GM21360 (cell line): ENCODE measurements around the gene IZUMO4.
A peak's percentile ranks its signal among the peaks of the same experiment; 100 is the strongest.
"Not testable (repeated sequence)": the region's sequence is repeated elsewhere in the genome, so short reads cannot be mapped to it uniquely, and the experiment has no call there.

Source experiments
- ATAC-seq: cut with Tn5 transposase; IDR thresholded peaks from one replicate; pipeline ENCODE4 v1.9.1; 2021; ENCODE audit warnings: mild to moderate bottlenecking, moderate library complexity; ENCODE audit not compliant: unreplicated experiment

IZUMO4 gene

DNA sequence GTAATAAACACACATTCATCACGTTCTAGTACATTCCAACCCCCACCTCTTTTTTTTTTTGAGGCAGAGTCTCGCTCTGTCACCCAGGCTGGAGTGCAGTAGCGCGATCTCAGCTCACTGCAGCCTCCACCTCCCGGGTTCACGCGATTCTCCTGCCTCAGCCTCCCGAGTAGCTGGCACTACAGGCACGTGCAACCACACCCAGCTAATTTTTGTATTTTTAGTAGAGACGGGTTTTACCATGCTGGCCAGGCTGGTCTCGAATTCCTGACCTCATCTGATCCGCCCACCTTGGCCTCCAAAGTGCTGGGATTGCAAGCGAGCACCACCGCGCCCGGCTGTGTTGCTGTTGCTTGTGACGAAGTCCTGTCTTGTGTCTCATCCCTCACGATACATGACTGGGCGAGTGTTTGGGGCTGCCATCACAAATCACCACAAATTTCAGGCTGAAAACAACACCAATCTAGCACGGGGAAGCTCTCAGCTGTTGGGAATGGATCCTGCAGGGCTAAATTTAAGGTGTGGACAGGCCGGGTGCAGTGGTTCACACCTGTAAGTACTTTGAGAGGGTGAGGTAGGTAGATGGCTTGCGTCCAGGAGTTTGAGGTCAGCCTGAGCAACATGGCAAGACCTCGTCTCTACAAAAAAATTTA lies 16.3 kb upstream of the IZUMO4 start:
- ATAC-seq, result no peak

DNA sequence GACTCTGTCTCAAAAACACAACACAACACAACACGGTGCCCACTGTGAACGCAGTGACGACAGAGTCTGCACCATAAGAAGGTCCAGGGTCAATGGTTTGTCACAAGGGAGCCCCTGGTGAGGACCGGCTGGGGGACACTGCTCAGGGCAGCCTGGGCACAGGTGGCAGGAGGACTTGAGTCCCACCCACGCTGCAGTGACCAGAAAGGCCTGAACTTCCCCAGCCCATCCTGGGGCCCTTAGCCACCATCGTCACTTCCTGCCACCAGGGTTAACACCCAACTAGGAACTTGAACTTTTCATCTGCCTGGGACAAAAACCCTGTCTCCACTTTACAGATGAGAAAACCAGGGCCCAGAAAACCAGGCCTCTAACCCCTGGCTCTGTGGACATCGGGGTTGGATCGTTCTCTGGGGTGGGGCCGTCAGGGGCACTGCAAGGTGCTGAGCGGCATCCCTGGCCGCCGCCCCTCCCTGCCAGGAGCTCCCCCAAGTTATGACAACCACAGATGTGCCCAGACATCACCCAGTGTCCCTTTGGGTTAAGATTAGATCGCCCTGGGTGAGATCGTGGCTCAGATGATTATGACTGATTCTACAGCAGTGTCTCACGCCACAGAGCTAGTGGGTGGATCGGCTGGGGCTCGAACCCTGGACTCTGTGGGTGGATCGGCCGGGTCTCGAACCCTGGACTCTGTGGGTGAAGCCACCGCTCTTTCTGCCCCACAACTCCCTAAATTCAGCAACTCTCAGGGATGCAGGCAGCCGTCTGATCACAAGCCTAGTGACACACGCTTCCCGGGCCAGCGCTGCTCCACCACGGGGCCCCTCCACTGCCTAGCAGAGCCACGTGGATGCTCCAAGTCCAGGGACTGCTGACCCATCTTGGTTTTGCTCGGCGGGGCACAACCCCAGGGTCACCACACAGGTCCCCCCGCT lies 14.6 kb upstream of the IZUMO4 start:
- ATAC-seq, result no peak

DNA sequence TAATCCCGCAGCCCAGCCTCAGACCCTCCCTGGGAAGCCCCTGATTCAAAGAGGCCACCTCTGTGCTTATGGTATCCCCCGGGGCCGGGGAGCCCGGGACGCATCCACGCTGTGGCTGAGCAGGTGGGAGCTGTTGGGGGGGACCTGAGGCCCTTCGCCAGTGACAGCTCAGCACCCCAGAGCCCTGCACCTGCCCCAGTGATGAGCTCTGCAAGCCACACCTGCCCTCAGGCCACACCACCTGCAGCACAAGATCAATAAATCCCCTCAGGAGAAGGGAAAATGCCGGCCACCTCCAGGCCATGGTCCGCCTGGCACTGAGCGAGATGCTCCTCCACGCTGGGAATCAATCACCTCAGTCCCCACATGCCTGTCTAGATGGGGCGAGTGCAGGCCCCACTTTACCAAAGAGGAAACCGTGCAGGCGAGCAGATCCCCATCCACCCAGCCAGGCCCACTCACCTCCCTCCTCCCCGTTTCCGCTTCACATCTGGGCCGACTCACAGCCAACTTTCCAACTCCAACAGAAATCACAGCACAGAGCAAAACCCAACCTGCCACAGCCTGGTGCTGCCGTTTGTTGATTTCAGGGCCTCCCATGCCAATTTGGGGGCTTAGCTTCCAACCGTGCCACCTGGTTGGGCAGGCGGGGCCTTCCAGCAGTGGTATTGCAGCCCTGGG lies 13.4 kb upstream of the IZUMO4 start:
- no peak for ATAC-seq

- ATAC-seq, result peak; percentile 27
Measured at GRCh38 chr19:2084993-2085720, 11.6 kb upstream of the IZUMO4 start.

DNA sequence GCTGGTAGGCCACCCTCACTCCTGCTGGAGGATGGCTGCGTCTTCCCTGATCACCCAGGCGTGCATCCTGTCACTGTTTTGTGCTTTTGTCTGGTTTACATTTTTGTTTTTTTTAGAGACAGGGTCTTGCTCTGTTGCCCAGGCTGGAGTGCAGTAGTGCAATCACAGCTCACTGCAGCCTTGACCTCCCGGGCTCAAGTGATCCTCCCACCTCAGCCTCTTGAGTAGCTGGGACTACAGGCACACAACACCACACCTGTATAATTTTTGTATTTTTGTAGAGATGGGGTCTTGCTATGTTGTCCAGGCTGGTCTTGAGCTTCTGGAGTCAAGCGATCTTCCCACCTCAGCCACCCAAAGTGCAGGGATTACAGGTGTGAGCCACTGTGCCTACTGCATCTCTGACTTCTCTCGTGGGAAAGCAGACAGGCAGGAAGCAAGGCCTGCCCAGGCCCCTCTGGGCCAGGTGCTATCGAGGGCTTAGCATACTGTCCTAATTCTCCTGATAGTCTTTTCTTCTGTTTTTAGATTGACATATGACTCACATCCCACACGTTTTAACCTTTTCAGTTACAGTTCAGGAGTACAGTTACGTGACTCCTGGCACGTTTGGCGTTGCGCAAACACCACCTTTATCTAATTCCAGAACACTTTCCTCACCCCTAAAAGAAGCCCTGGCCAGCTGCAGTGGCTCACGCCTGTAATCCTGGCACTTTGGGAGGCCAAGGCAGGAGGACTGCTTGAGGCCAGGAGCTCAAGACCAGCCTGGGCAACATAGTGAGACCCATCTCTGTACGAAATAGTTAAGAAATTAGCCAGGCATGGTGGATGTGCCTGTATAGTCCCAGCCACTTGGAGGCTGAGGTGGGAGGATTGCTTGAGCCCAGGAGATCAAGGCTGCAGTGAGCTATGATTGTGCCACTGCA lies 9.8 kb upstream of the IZUMO4 start:
- ATAC-seq, result not testable (repeated sequence)

- ATAC-seq, result no peak
Measured at GRCh38 chr19:2087621-2088100, 9.1 kb upstream of the IZUMO4 start.

DNA sequence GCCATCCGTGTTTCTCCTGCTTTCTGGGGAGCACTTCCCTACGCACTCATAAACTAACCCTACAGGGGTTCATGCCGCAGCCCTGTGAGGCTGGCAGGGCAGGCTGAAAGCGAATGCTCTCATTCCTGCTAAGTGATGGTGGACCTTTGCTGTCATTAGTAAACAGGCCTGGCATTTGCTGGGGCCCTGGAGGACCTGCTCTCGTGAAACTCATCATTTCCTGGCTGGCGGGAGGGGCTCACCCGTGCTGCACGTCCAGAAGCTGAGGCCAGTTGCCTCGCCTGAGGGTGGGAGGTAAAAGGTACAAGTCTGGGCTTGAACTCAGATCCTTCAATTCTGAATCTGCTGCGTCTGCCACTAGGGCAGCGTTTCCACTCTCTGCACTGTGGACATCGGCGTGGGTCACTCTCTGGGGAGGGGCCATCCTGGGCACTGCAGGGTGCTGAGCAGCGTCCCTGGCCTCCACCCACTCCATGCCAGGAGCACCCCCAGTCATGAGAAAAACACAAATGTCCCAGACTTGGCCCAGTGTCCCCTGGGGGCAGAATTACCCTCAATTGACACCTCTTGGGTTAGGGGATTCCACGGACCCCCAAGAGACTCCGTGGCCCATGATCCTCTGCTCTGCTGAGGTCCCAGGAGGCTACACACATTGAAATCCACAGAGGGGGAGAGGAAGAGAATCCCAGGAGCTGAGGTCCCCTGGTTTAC lies 7.6 kb upstream of the IZUMO4 start:
- no peak for ATAC-seq

DNA sequence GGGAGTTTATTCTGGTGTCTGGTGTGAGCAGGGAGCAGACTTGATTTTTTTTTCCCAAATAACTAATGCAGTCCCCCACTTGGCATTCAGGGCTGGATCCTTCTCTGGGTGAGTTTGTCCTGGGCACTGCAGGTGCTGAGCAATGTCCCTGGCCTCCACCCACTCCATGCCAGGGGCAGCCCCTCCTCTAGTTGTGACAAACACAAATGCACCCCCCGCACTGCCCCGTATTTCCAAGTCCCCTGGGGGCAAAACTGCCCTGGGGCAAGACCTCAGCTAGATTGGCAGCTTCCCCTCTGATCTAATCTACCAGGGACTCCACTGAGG lies 7.0 kb upstream of the IZUMO4 start:
- no peak for ATAC-seq

DNA sequence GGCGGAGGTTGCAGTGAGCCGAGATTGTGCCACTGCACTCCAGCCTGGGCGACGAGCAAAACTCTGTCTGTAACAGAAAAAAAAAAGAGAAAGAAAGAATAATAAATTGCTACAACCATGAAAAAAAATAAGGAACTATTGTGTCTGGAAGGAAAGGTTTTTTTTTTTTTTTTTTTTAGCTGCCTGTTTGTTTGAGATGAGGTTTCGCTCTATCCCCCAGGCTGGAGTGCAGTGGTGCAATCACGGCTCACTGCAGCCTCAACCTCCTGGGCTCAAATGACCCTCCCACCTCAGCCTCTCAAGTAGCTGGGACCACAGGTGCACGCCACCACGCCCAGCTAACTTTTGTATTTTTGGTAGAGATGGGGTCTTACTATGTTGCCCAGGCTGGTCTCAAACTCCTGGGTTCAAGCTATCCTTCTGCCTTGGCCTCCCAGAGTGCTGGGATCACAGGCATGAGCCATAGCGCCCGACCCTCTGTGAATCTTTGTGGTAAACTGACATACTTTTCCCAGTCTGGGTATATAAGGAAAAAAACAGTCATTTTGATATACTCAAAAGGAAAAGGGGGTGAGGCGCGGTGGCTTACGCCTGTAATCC lies 4.7 kb upstream of the IZUMO4 start:
- not testable (repeated sequence) for ATAC-seq

GRCh38 chr19:2096034-2096479 lies 658 bp upstream of the IZUMO4 start, which contains the start of gene MOB3A:
Gene MOB3A (minus strand): TSS chr19:2096326. CDS start chr19:2078560, 17,766 bp downstream.
- peak; percentile 26 for ATAC-seq

DNA sequence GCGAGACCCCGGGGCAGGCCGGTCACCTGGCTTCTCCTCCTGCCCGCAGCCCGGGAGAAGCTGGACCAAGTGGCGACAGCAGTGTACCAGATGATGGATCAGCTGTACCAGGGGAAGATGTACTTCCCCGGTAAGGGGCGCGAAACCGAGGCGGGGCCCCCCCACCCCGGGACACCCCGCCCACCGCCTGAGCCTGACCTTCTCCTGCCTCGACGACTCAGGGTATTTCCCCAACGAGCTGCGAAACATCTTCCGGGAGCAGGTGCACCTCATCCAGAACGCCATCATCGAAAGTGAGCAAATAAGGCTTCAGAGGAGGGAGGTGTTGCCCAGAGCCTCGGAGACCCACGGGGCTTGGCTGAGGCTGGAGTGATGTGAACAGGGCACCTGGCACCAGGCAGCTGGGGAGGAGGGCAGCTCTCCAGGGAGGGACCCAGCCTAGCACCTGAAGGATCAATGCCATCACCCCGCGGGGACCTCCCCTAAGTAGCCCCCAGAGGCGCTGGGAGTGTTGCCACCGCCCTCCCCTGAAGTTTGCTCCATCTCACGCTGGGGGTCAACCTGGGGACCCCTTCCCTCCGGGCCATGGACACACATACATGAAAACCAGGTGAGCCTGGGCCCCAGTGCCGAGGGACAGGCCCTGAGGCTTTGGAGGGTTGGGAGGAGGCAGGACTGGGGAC lies 629 bp downstream of the IZUMO4 start:
- no peak for ATAC-seq

DNA sequence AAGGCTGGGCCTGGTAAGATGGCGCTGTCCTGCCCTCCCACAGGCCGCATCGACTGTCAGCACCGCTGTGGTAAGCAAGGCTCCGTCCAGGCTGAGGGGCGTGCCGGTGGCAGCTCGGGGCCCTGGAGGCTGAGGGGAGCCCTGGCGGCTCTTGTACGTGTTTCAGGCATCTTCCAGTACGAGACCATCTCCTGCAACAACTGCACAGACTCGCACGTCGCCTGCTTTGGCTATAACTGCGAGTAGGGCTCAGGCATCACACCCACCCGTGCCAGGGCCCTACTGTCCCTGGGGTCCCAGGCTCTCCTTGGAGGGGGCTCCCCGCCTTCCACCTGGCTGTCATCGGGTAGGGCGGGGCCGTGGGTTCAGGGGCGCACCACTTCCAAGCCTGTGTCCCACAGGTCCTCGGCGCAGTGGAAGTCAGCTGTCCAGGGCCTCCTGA lies 1.2 kb downstream of the IZUMO4 start:
- no peak for ATAC-seq

DNA sequence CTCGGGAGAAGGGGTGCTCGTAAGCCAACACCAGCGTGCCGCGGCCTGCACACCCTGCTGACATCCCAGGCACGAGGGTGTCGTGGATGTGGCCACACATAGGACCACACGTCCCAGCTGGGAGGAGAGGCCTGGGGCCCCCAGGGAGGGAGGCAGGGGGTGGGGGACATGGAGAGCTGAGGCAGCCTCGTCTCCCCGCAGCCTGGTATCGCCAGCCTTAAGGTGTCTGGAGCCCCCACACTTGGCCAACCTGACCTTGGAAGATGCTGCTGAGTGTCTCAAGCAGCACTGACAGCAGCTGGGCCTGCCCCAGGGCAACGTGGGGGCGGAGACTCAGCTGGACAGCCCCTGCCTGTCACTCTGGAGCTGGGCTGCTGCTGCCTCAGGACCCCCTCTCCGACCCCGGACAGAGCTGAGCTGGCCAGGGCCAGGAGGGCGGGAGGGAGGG lies 2.4 kb downstream of the IZUMO4 start:
- no peak for ATAC-seq

GRCh38 chr19:2099937-2100718 lies 3.4 kb downstream of the IZUMO4 start:
- no peak for ATAC-seq

DNA sequence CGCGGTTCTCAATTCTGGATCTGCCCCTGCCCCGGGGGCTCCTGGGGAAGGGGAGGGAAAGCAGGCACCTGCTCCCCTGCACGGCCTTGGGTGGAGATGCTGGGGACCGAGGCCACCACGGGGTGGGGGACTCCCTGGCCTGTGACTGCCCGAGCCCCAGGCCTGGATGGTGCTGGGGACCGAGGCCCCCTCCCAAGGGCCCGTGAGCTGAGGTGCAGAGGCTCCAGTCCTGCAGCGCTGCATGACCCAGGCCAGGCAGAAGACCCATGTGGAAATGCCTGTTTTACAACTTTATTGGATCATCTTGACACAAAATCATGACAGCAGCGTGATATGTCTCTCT lies 4.0 kb downstream of the IZUMO4 start:
- no peak for ATAC-seq

GRCh38 chr19:2101417-2102335 lies 5.0 kb downstream of the IZUMO4 start:
- no peak for ATAC-seq
